SK-N-SH (cell line): ENCODE data around the gene SPIB. TPM values are rescaled to one million over a fixed set of nuclear protein-coding genes. Genes with fewer than 3 reads are reported as not detected.

Experiments used
- CTCF ChIA-PET: fragments of 300-600, 350-600 bp; formaldehyde crosslinking; extraction: SDS; loops from one replicate; lab custom pipeline; 2021; lab: Yijun Ruan, JAX
- POLR2A ChIA-PET: fragments of 350-600 bp; sonication (Branson Sonifier 250); formaldehyde crosslinking; extraction: SDS; loops from one replicate; lab custom pipeline; 2020; ENCODE audit warnings: antibody characterized with exemption, inconsistent platforms; lab: Yijun Ruan, JAX
- DNase-seq: peaks from one replicate; pipeline ENCODE4 v3.0.0; 2012
- H2AFZ ChIP-seq: fragments of 200-600 bp; sonication (generic); 2 replicates; pipeline ENCODE4 v1.8.1; 2016; ENCODE audit warnings: antibody characterized with exemption, mild to moderate bottlenecking, low read depth
- H3F3A ChIP-seq: fragments of 200-600 bp; sonication (generic); replicated peaks from 2 replicates; pipeline ENCODE3; 2016; ENCODE audit warnings: antibody characterized with exemption, mild to moderate bottlenecking; ENCODE audit not compliant: insufficient read depth
- H3K27ac ChIP-seq, 2 experiments: fragments of 200-500 bp in 1 of 2; fragments of 200-600 bp in 1 of 2; sonication (Bioruptor generic) in 1 of 2; sonication (generic), shearing (Covaris generic) in 1 of 2; 2 replicates each; pipeline versions ENCODE4 v1.5.1 to v1.6.1; 2014 to 2016; ENCODE audit warnings: low read depth in 2 of 2, inconsistent platforms in 1 of 2, low read length in 1 of 2, mild to moderate bottlenecking in 1 of 2, mixed read lengths in 1 of 2
- H3K27me3 ChIP-seq: fragments of 200-600 bp; sonication (generic), shearing (Covaris generic); 2 replicates; pipeline ENCODE4 v1.6.1; 2016; ENCODE audit warnings: mixed run types; ENCODE audit not compliant: insufficient read depth
- H3K36me3 ChIP-seq, 2 experiments: fragments of 200-500 bp in 1 of 2; fragments of 200-600 bp in 1 of 2; sonication (Bioruptor generic) in 1 of 2; sonication (generic) in 1 of 2; replicated peaks in 1 of 2; 2 replicates each; pipeline versions ENCODE3 to v1.5.1; 2014 to 2016; ENCODE audit warnings: low read length in 1 of 2, mild to moderate bottlenecking in 1 of 2; ENCODE audit not compliant: insufficient read depth in 2 of 2, control insufficient read depth in 1 of 2
- H3K4me1 ChIP-seq, 2 experiments: fragments of 200-500 bp in 1 of 2; fragments of 200-600 bp in 1 of 2; sonication (Bioruptor generic) in 1 of 2; sonication (generic), shearing (Covaris generic) in 1 of 2; 2 replicates each; pipeline versions ENCODE4 v1.5.1 to v1.6.1; 2014 to 2016; ENCODE audit warnings: low read depth in 1 of 2, low read length in 1 of 2, mixed run types in 1 of 2; ENCODE audit not compliant: insufficient read depth in 2 of 2, control insufficient read depth in 1 of 2
- H3K4me2 ChIP-seq: fragments of 200-600 bp; sonication (generic), shearing (Covaris generic); 2 replicates; pipeline ENCODE4 v1.6.1; 2017; ENCODE audit warnings: mixed run types
- H3K4me3 ChIP-seq, 2 experiments: fragments of 200-500 bp in 1 of 2; fragments of 200-600 bp in 1 of 2; sonication (Bioruptor generic) in 1 of 2; sonication (generic), shearing (Covaris generic) in 1 of 2; 2 replicates each; pipeline versions ENCODE4 v1.5.1 to v1.8.1; 2014 to 2016; ENCODE audit warnings: low read depth in 2 of 2, inconsistent platforms in 1 of 2, low read length in 1 of 2, mild to moderate bottlenecking in 1 of 2, mixed read lengths in 1 of 2, moderate library complexity in 1 of 2
- H3K79me2 ChIP-seq: fragments of 200-600 bp; sonication (generic); 2 replicates; pipeline ENCODE4 v1.8.1; 2017; ENCODE audit warnings: mild to moderate bottlenecking; ENCODE audit not compliant: insufficient read depth
- H3K9ac ChIP-seq: fragments of 200-600 bp; sonication (generic); 2 replicates; pipeline ENCODE4 v1.6.1; 2017; ENCODE audit warnings: mixed run types
- H3K9me2 ChIP-seq: fragments of 200-600 bp; sonication (generic); 2 replicates; pipeline ENCODE4 v1.6.1; 2017; ENCODE audit warnings: mixed run types
- H3K9me3 ChIP-seq: fragments of 200-600 bp; sonication (generic); 2 replicates; pipeline ENCODE4 v1.6.1; 2017; ENCODE audit warnings: mixed run types, mild to moderate bottlenecking, moderate library complexity
- H4K20me1 ChIP-seq: fragments of 200-600 bp; sonication (generic); 2 replicates; pipeline ENCODE4 v1.6.1; 2017; ENCODE audit warnings: mild to moderate bottlenecking, mixed run types; ENCODE audit not compliant: insufficient read depth
- CHD2 ChIP-seq: fragments of 150-350 bp; IDR thresholded peaks from 2 replicates; pipeline ENCODE4 v1.6.1; 2018; ENCODE audit warnings: low read length; ENCODE audit not compliant: partially characterized antibody
- CTCF ChIP-seq: fragments of 200-600 bp; sonication (generic); IDR thresholded peaks from 2 replicates; pipeline ENCODE4 v1.6.1; 2017; ENCODE audit warnings: antibody characterized with exemption, mild to moderate bottlenecking, moderate library complexity
- ELF1 ChIP-seq: IDR thresholded peaks from 2 replicates; pipeline ENCODE4 v1.4.0; 2012
- EP300 ChIP-seq, 2 experiments: IDR thresholded peaks; 2 replicates each; pipeline versions ENCODE4 v1.4.0 to v1.6.1; 2012; ENCODE audit warnings: borderline replicate concordance in 1 of 2, low read depth in 1 of 2, low read length in 1 of 2
- EZH2phosphoT487 ChIP-seq: fragments of 200-600 bp; sonication (generic); IDR thresholded peaks from 2 replicates; pipeline ENCODE4 v1.6.1; 2017; ENCODE audit warnings: low read depth, mixed run types, mild to moderate bottlenecking, antibody characterized with exemption, moderate library complexity, borderline replicate concordance
- FOXJ3 ChIP-seq: sonication (generic); formaldehyde crosslinking; IDR thresholded peaks from 2 replicates; pipeline ENCODE4 v1.5.1; 2020; ENCODE audit warnings: mild to moderate bottlenecking, missing genetic modification reagents
- GATA2 ChIP-seq: sonication (generic); formaldehyde crosslinking; IDR thresholded peaks from 2 replicates; pipeline ENCODE4 v1.5.0; 2020; ENCODE audit warnings: mild to moderate bottlenecking, missing genetic modification reagents
- JUND ChIP-seq: IDR thresholded peaks from 2 replicates; pipeline ENCODE4 v1.4.0; 2012
- MEF2A ChIP-seq: IDR thresholded peaks from 2 replicates; pipeline ENCODE4 v1.4.0; 2012; ENCODE audit warnings: low read depth, borderline replicate concordance
- MXI1 ChIP-seq: IDR thresholded peaks from 2 replicates; pipeline ENCODE4 v1.6.1; 2012; ENCODE audit warnings: mild to moderate bottlenecking, low read depth, low read length, improper control_type of control experiment
- NRF1 ChIP-seq: IDR thresholded peaks from 2 replicates; pipeline ENCODE4 v1.6.1; 2012; ENCODE audit warnings: low read depth, mild to moderate bottlenecking, low read length
- RAD21 ChIP-seq: IDR thresholded peaks from 2 replicates; pipeline ENCODE4 v1.6.1; 2012; ENCODE audit warnings: mild to moderate bottlenecking, low read length
- RCOR1 ChIP-seq: fragments of 150-350 bp; IDR thresholded peaks from 2 replicates; pipeline ENCODE4 v1.6.1; 2017; ENCODE audit warnings: antibody characterized with exemption, low read length
- REST ChIP-seq: IDR thresholded peaks from 2 replicates; pipeline ENCODE4 v1.6.1; 2012; ENCODE audit warnings: mild to moderate bottlenecking, low read depth, low read length, moderate library complexity
- RFX5 ChIP-seq: IDR thresholded peaks from 2 replicates; pipeline ENCODE4 v1.6.1; 2012; ENCODE audit warnings: mild to moderate bottlenecking, improper control_type of control experiment, low read length
- RXRA ChIP-seq: IDR thresholded peaks from 2 replicates; pipeline ENCODE4 v1.4.0; 2012; ENCODE audit warnings: low read depth, mild to moderate bottlenecking, borderline replicate concordance
- SMC3 ChIP-seq: IDR thresholded peaks from 2 replicates; pipeline ENCODE4 v1.6.1; 2012; ENCODE audit warnings: low read depth, low read length, improper control_type of control experiment
- USF1 ChIP-seq: IDR thresholded peaks from 2 replicates; pipeline ENCODE4 v1.4.0; 2012; ENCODE audit warnings: low read depth, borderline replicate concordance
- WGBS: methylation state at CpG from one replicate; pipeline ENCODE4 v1.1.6; 2017; ENCODE audit warnings: low lambda C conversion rate; 5-methylcytosine and 5-hydroxymethylcytosine counted together
- polyA plus RNA-seq, 3 experiments: library from polyadenylated mRNA; depleted of rRNA; stranded (reverse); fragments of >200 nt; gene quantifications; 2 replicates each; pipeline ENCODE4 v1.2.3, GENCODE V29; 2012

The SPIB gene
- polyA plus RNA-seq, 1 of the 3 experiments (the other 2 are of a cell fraction), result not detected

- 95% methylated on average over 16 of the region's 22 CpGs for WGBS
- CTCF ChIA-PET, result interaction anchor here (1.2 kb wide), 1 partner anchor 9 kb away, joined by 6 read pairs; no protein-coding TSS in a partner anchor
- H3K9me3 ChIP-seq, result no peaks in the 10 kb centered on the region
Observed at GRCh38 chr19:50406156-50406820, 12.4 kb upstream of the SPIB start.

More at GRCh38 chr19:50406156-50406820, 12.4 kb upstream of the SPIB start:
- Histone ChIP-seq H3K79me2 (no peaks in the 10 kb centered on the region), H3K4me2 (no peak overlapping the region), H3F3A (no peaks in the 10 kb centered on the region), H4K20me1 (no peaks in the 10 kb centered on the region), H3K27me3 (no peaks in the 10 kb centered on the region), H3K4me1 (no peaks in the 10 kb centered on the region), H2AFZ (no peak overlapping the region), H3K4me3 (no peak overlapping the region), H3K9ac (no peak overlapping the region), H3K27ac (no peak overlapping the region), H3K9me2 (no peaks in the 10 kb centered on the region), H3K36me3 (peaks cover 0 to 13% of the 10 kb centered on the region in 2 experiments)
- no peak for DNase-seq
- POLR2A ChIA-PET, result no interaction called here
- TF ChIP-seq NRF1 (no peak), ELF1 (no peak), GATA2 (CRISPR knock-in tag) (no peak), RAD21 (no peak), RXRA (no peak), EP300 (IDR thresholded peaks at IDR 0.05; ENCODE audit: borderline replicate concordance in 1 of 2, low read depth in 1 of 2, low read length in 1 of 2) (no peak), SMC3 (no peak), JUND (no peak), EZH2phosphoT487 (no peak), USF1 (no peak), MXI1 (no peak), CTCF (no peak), RCOR1 (no peak), MEF2A (no peak), FOXJ3 (no peak), RFX5 (no peak), CHD2 (no peak), REST (no peak)
